IMR-90 (cell line): ENCODE results near the gene RDH16. TPM values are rescaled to one million over a fixed set of nuclear protein-coding genes. Genes with fewer than 3 reads are reported as not detected.
A peak's percentile ranks its signal among the peaks of the same experiment; 100 is the strongest.

Source experiments
- ATAC-seq: fragments of 200-7000 bp; cut with Tn5 transposase; 2 replicates; pipeline ENCODE4 v1.9.1; 2020; ENCODE audit warnings: low read depth, mild to moderate bottlenecking, moderate library complexity
- BruUV-seq: library from RNA; stranded (reverse); fragments of 400-500 nt; replicated peaks from 2 replicates; lab custom pipeline; 2021; lab: Mats Ljungman, UMichigan
- CTCF ChIA-PET: fragments of 300-600 bp; formaldehyde crosslinking; extraction: SDS; loops from one replicate; lab custom pipeline; 2021; ENCODE audit warnings: antibody characterized with exemption; lab: Yijun Ruan, JAX
- POLR2A ChIA-PET: fragments of 300-600 bp; sonication (Branson Sonifier 250); formaldehyde crosslinking; loops from one replicate; lab custom pipeline; 2022; ENCODE audit warnings: antibody characterized with exemption; ENCODE audit not compliant: unreplicated experiment; lab: Charles Lee
- DNase-seq: peaks from one replicate; pipeline ENCODE4 v3.0.0; 2013
- H2AFZ ChIP-seq: replicated peaks from 2 replicates; pipeline ENCODE3; 2013; ENCODE audit warnings: low read length, mild to moderate bottlenecking; ENCODE audit not compliant: poor library complexity
- H2AK5ac ChIP-seq: 2 replicates; pipeline ENCODE4 v1.6.1; 2013; ENCODE audit warnings: low read depth, low read length, inconsistent platforms
- H2AK9ac ChIP-seq: replicated peaks from 2 replicates; pipeline ENCODE3; 2013; ENCODE audit warnings: mild to moderate bottlenecking, low read depth, low read length, moderate library complexity; ENCODE audit not compliant: poor library complexity
- H2BK120ac ChIP-seq: 2 replicates; pipeline ENCODE4 v1.6.1; 2013; ENCODE audit warnings: low read depth, low read length, inconsistent platforms
- H2BK15ac ChIP-seq: 3 replicates; pipeline ENCODE4 v1.6.1; 2013; ENCODE audit warnings: low read depth, low read length, inconsistent platforms
- H2BK20ac ChIP-seq: 2 replicates; pipeline ENCODE4 v1.6.1; 2013; ENCODE audit warnings: low read depth, mild to moderate bottlenecking, inconsistent platforms, low read length, moderate library complexity
- H2BK5ac ChIP-seq: 2 replicates; pipeline ENCODE4 v1.6.1; 2013; ENCODE audit warnings: mild to moderate bottlenecking, low read depth, low read length, inconsistent platforms; ENCODE audit not compliant: poor library complexity, severe bottlenecking
- H3K14ac ChIP-seq: replicated peaks from 2 replicates; pipeline ENCODE4 v1.6.1; 2013; ENCODE audit warnings: low read depth, low read length, inconsistent platforms
- H3K18ac ChIP-seq: 2 replicates; pipeline ENCODE4 v1.6.1; 2013; ENCODE audit warnings: low read depth, low read length, control low read depth
- H3K23ac ChIP-seq: 2 replicates; pipeline ENCODE4 v1.6.1; 2013; ENCODE audit warnings: low read depth, low read length, inconsistent platforms
- H3K27ac ChIP-seq: 2 replicates; pipeline ENCODE4 v1.5.1; 2013; ENCODE audit warnings: mild to moderate bottlenecking, control low read depth, low read length; ENCODE audit not compliant: insufficient read depth
- H3K27me3 ChIP-seq: 2 replicates; pipeline ENCODE4 v1.6.1; 2013; ENCODE audit warnings: low read length; ENCODE audit not compliant: control insufficient read depth, insufficient read depth
- H3K36me3 ChIP-seq: 2 replicates; pipeline ENCODE4 v1.6.1; 2013; ENCODE audit warnings: low read length, mixed read lengths; ENCODE audit not compliant: control insufficient read depth, insufficient read depth
- H3K4ac ChIP-seq: 2 replicates; pipeline ENCODE4 v1.6.1; 2013; ENCODE audit warnings: low read depth, low read length, inconsistent platforms
- H3K4me1 ChIP-seq: 2 replicates; pipeline ENCODE4 v1.6.1; 2013; ENCODE audit warnings: low read length, mixed read lengths; ENCODE audit not compliant: control insufficient read depth, insufficient read depth
- H3K4me2 ChIP-seq: 2 replicates; pipeline ENCODE4 v1.6.1; 2013; ENCODE audit warnings: low read depth, mild to moderate bottlenecking, control low read depth, low read length, moderate library complexity
- H3K4me3 ChIP-seq: 2 replicates; pipeline ENCODE4 v1.5.1; 2013; ENCODE audit warnings: low read depth, mild to moderate bottlenecking, control low read depth, low read length, moderate library complexity; ENCODE audit not compliant: insufficient read depth
- H3K56ac ChIP-seq: 2 replicates; pipeline ENCODE4 v1.6.1; 2013; ENCODE audit warnings: low read length, inconsistent platforms; ENCODE audit not compliant: insufficient read depth; ENCODE audit errors: extremely low read depth
- H3K79me1 ChIP-seq, 2 experiments: 2 replicates each; pipeline ENCODE4 v1.6.1; 2013; ENCODE audit warnings: low read length in 2 of 2, inconsistent platforms in 1 of 2, low read depth in 1 of 2
- H3K9ac ChIP-seq: 2 replicates; pipeline ENCODE4 v1.6.1; 2013; ENCODE audit warnings: low read depth, low read length, control low read depth
- H3K9me1 ChIP-seq: 2 replicates; pipeline ENCODE4 v1.6.1; 2013; ENCODE audit warnings: low read length, inconsistent platforms; ENCODE audit not compliant: insufficient read depth
- H3K9me3 ChIP-seq: 2 replicates; pipeline ENCODE4 v1.6.1; 2013; ENCODE audit warnings: low read length; ENCODE audit not compliant: control insufficient read depth, insufficient read depth
- H4K20me1 ChIP-seq: 2 replicates; pipeline ENCODE4 v1.6.1; 2013; ENCODE audit warnings: low read length, inconsistent platforms; ENCODE audit not compliant: insufficient read depth
- H4K5ac ChIP-seq: 2 replicates; pipeline ENCODE4 v1.6.1; 2013; ENCODE audit warnings: mild to moderate bottlenecking, low read depth, low read length, control low read depth
- H4K8ac ChIP-seq, 2 experiments: 2 replicates each; pipeline ENCODE4 v1.6.1; 2013; ENCODE audit warnings: low read depth in 2 of 2, low read length in 2 of 2, control low read depth in 1 of 2, inconsistent platforms in 1 of 2
- H4K91ac ChIP-seq: 2 replicates; pipeline ENCODE4 v1.6.1; 2013; ENCODE audit warnings: low read depth, low read length, inconsistent platforms; ENCODE audit not compliant: insufficient read depth
- CEBPB ChIP-seq: IDR thresholded peaks from 2 replicates; pipeline ENCODE4 v1.6.1; 2012; ENCODE audit warnings: low read depth, low read length, improper control_type of control experiment
- FOS ChIP-seq: fragments of 150-350 bp; IDR thresholded peaks from 2 replicates; pipeline ENCODE4 v1.6.1; 2016; ENCODE audit warnings: low read depth, low read length
- MXI1 ChIP-seq: IDR thresholded peaks from 2 replicates; pipeline ENCODE4 v1.6.1; 2012; ENCODE audit warnings: low read depth, mild to moderate bottlenecking, low read length, moderate library complexity, borderline replicate concordance
- NFE2L2 ChIP-seq: fragments of 150-350 bp; IDR thresholded peaks from 2 replicates; pipeline ENCODE4 v1.6.1; 2016; ENCODE audit warnings: low read depth, mild to moderate bottlenecking, low read length
- POLR2A ChIP-seq: IDR thresholded peaks from 2 replicates; pipeline ENCODE4 v1.6.1; 2012; ENCODE audit warnings: mild to moderate bottlenecking, low read depth, low read length
- RFX5 ChIP-seq: IDR thresholded peaks from 2 replicates; pipeline ENCODE4 v1.8.0; 2012; ENCODE audit warnings: low read depth, mild to moderate bottlenecking, low read length, moderate library complexity
- WGBS, 2 experiments: methylation state at CpG; one replicate each; pipeline versions ENCODE4 v1.1.5 to v1.1.7; 2013; ENCODE audit warnings: missing lambda C conversion rate in 2 of 2; ENCODE audit not compliant: insufficient read length in 1 of 2; ENCODE audit errors: extremely low coverage in 2 of 2; 5-methylcytosine and 5-hydroxymethylcytosine counted together
- dilution Hi-C: fragments of 300-500 bp; cut with HindIII; formaldehyde crosslinking; loops from one replicate; pipeline ENCODE4 v1.14.3; 2018; ENCODE audit warnings: low sequenced_read_pairs; ENCODE audit not compliant: unreplicated experiment
- in situ Hi-C: fragments of 300-500 bp; cut with MboI; formaldehyde crosslinking; loops from 3 replicates; pipeline ENCODE4 v1.14.3; 2019; ENCODE audit warnings: low sequenced_read_pairs, inconsistent platforms, mixed read lengths
- intact Hi-C: fragments of 100-400 bp; cut with micrococcal nuclease; formaldehyde crosslinking; loops from 2 replicates; pipeline ENCODE4 v1.10.0; 2022
- polyA plus RNA-seq, 3 experiments: library from polyadenylated mRNA; depleted of rRNA; stranded (reverse); fragments of >200 nt; gene quantifications; 2 replicates each; pipeline ENCODE4 v1.2.3, GENCODE V29; 2012; ENCODE audit warnings: low replicate concordance in 1 of 3
- total RNA-seq: library from RNA; depleted of rRNA; stranded (reverse); fragments of >200 nt; gene quantifications from 2 replicates; pipeline ENCODE4 v1.2.3, GENCODE V29; 2012
- TF ChIP-seq, protein P1 (sequence below): conservative IDR thresholded peaks from 2 replicates; pipeline ENCODE4 v1.5.1; 2012; ENCODE audit warnings: mild to moderate bottlenecking, low read depth, low read length, improper control_type of control experiment

Gene RDH16
- total and polyA plus RNA-seq, 2 of the 4 experiments (the other 2 are of a cell fraction) = not detected

DNA sequence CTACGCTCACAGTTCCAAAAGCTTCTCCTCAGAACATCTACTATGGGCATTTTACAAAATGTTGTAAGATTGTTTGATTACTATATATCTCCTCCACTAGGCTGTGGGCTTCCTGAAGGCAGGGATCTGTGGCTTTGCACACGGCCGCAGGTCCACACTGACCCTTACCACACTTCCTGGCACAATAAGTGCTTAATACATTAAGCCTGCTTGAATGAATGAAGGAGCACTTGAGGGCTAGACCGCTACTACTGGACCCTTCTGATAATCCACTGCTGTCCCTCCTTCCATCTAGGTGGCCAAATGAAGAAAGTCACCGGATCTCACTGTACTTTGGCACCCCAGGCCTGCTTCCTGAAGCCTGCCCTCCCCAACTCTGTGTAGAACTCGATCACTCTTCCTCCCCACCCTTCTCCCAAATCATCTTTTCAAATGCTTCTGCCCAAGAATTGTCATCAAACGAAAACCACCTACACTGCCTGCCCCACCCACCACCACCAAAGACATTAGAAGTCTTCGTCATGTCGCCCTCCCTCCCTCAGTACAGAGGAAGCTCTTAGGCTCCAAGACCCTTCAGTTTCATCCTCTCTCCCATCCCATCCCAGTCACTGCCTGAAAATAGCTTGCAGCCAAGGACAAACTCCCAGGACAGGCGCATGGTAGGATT, 49.5 kb upstream of the RDH16 start:
- Histone ChIP-seq H3K18ac (no peak overlapping the region), H2AK5ac (peak overlapping the region; percentile 90), H2AK9ac (peak overlapping the region; percentile 11), H3K4me2 (peak overlapping the region; percentile 53), H3K56ac (peak overlapping the region; percentile 38; the same call in 1 of the 2 replicates), H3K9me1 (peaks cover 5% of the 10 kb centered on the region; the same call in 1 of the 2 replicates), H4K20me1 (peaks cover 11% of the 10 kb centered on the region), H4K5ac (peak overlapping the region; percentile 0; the same call in 1 of the 2 replicates), H3K36me3 (peaks cover 26% of the 10 kb centered on the region), H3K4ac (peak overlapping the region; percentile 71), H2BK20ac (no peak overlapping the region), H2BK120ac (peak overlapping the region; percentile 19), H3K4me3 (peak overlapping the region; percentile 18), H3K79me1 (peaks cover 24 to 47% of the 10 kb centered on the region in 2 experiments), H3K9ac (peak overlapping the region; percentile 61), H2BK15ac (peak overlapping the region; percentile 81; the same call in 1 of the 3 replicates), H3K14ac (peak overlapping the region; percentile 79), H4K8ac (peak overlapping the region in 1 of 2 experiments; percentile 84; a peak in 3 of 4 replicates), H2AFZ (peak overlapping the region; percentile 93), H3K4me1 (peaks cover 6% of the 10 kb centered on the region), H3K27me3 (no peaks in the 10 kb centered on the region; the same call in 1 of the 2 replicates), H3K27ac (no peak overlapping the region), H4K91ac (peak overlapping the region; percentile 52), H3K23ac (peak overlapping the region; percentile 35), H3K9me3 (no peaks in the 10 kb centered on the region), H2BK5ac (no peak overlapping the region)
- ChIA-PET POLR2A (interaction anchor here (0.6 kb wide), 1 partner anchor 691 kb away, joined by 6 read pairs; no protein-coding TSS in a partner anchor), CTCF (interaction anchor here (1.0 to 2.2 kb wide), 3 partner anchors 56 to 105 kb away, joined by 3 to 8 read pairs (median 3); partner anchors contain the start of gene STAT6)
- TF ChIP-seq POLR2A = no peak
- TF ChIP-seq, protein P1, sequence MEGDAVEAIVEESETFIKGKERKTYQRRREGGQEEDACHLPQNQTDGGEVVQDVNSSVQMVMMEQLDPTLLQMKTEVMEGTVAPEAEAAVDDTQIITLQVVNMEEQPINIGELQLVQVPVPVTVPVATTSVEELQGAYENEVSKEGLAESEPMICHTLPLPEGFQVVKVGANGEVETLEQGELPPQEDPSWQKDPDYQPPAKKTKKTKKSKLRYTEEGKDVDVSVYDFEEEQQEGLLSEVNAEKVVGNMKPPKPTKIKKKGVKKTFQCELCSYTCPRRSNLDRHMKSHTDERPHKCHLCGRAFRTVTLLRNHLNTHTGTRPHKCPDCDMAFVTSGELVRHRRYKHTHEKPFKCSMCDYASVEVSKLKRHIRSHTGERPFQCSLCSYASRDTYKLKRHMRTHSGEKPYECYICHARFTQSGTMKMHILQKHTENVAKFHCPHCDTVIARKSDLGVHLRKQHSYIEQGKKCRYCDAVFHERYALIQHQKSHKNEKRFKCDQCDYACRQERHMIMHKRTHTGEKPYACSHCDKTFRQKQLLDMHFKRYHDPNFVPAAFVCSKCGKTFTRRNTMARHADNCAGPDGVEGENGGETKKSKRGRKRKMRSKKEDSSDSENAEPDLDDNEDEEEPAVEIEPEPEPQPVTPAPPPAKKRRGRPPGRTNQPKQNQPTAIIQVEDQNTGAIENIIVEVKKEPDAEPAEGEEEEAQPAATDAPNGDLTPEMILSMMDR = no peak
- no peak for TF ChIP-seq MXI1
- no peak for TF ChIP-seq NFE2L2
- TF ChIP-seq RFX5 = no peak
- no peak for TF ChIP-seq FOS
- TF ChIP-seq CEBPB = no peak
- dilution Hi-C loops (no loop called here), in situ Hi-C loops (loop anchor here (5.0 to 10.0 kb wide), 2 partner anchors 105 to 372 kb away; partner anchors contain the start of genes BAZ2A and STAT6), intact Hi-C loops (loop anchor here (10.0 kb wide), 1 partner anchor 362 kb away; the partner anchor contains the start of gene ATP5F1B)
- DNase-seq = no peak
- no peak for ATAC-seq
- WGBS, 2 experiments = 53% methylated on average over 3 of the region's 10 CpGs; no CpG with 5 or more reads in 1 of the 2 experiments
- no TSS peak for BruUV-seq
